IMR-90 (cell line): ENCODE data around the gene ITGB5. TPM values are rescaled to one million over a fixed set of nuclear protein-coding genes. Genes with fewer than 3 reads are reported as not detected.
A peak's percentile ranks its signal among the peaks of the same experiment; 100 is the strongest.

ENCODE experiments used
- ATAC-seq: fragments of 200-7000 bp; cut with Tn5 transposase; 2 replicates; pipeline ENCODE4 v1.9.1; 2020; ENCODE audit warnings: low read depth, mild to moderate bottlenecking, moderate library complexity
- BruUV-seq: library from RNA; stranded (reverse); fragments of 400-500 nt; replicated peaks from 2 replicates; lab custom pipeline; 2021; lab: Mats Ljungman, UMichigan
- CTCF ChIA-PET: fragments of 300-600 bp; formaldehyde crosslinking; extraction: SDS; loops from one replicate; lab custom pipeline; 2021; ENCODE audit warnings: antibody characterized with exemption; lab: Yijun Ruan, JAX
- POLR2A ChIA-PET: fragments of 300-600 bp; sonication (Branson Sonifier 250); formaldehyde crosslinking; loops from one replicate; lab custom pipeline; 2022; ENCODE audit warnings: antibody characterized with exemption; ENCODE audit not compliant: unreplicated experiment; lab: Charles Lee
- DNase-seq: peaks from one replicate; pipeline ENCODE4 v3.0.0; 2013
- H2AFZ ChIP-seq: replicated peaks from 2 replicates; pipeline ENCODE3; 2013; ENCODE audit warnings: low read length, mild to moderate bottlenecking; ENCODE audit not compliant: poor library complexity
- H2AK5ac ChIP-seq: 2 replicates; pipeline ENCODE4 v1.6.1; 2013; ENCODE audit warnings: low read depth, low read length, inconsistent platforms
- H2AK9ac ChIP-seq: replicated peaks from 2 replicates; pipeline ENCODE3; 2013; ENCODE audit warnings: mild to moderate bottlenecking, low read depth, low read length, moderate library complexity; ENCODE audit not compliant: poor library complexity
- H2BK120ac ChIP-seq: 2 replicates; pipeline ENCODE4 v1.6.1; 2013; ENCODE audit warnings: low read depth, low read length, inconsistent platforms
- H2BK15ac ChIP-seq: 3 replicates; pipeline ENCODE4 v1.6.1; 2013; ENCODE audit warnings: low read depth, low read length, inconsistent platforms
- H2BK20ac ChIP-seq: 2 replicates; pipeline ENCODE4 v1.6.1; 2013; ENCODE audit warnings: low read depth, mild to moderate bottlenecking, inconsistent platforms, low read length, moderate library complexity
- H2BK5ac ChIP-seq: 2 replicates; pipeline ENCODE4 v1.6.1; 2013; ENCODE audit warnings: mild to moderate bottlenecking, low read depth, low read length, inconsistent platforms; ENCODE audit not compliant: poor library complexity, severe bottlenecking
- H3K14ac ChIP-seq: replicated peaks from 2 replicates; pipeline ENCODE4 v1.6.1; 2013; ENCODE audit warnings: low read depth, low read length, inconsistent platforms
- H3K18ac ChIP-seq: 2 replicates; pipeline ENCODE4 v1.6.1; 2013; ENCODE audit warnings: low read depth, low read length, control low read depth
- H3K23ac ChIP-seq: 2 replicates; pipeline ENCODE4 v1.6.1; 2013; ENCODE audit warnings: low read depth, low read length, inconsistent platforms
- H3K27ac ChIP-seq: 2 replicates; pipeline ENCODE4 v1.5.1; 2013; ENCODE audit warnings: mild to moderate bottlenecking, control low read depth, low read length; ENCODE audit not compliant: insufficient read depth
- H3K27me3 ChIP-seq: 2 replicates; pipeline ENCODE4 v1.6.1; 2013; ENCODE audit warnings: low read length; ENCODE audit not compliant: control insufficient read depth, insufficient read depth
- H3K36me3 ChIP-seq: 2 replicates; pipeline ENCODE4 v1.6.1; 2013; ENCODE audit warnings: low read length, mixed read lengths; ENCODE audit not compliant: control insufficient read depth, insufficient read depth
- H3K4ac ChIP-seq: 2 replicates; pipeline ENCODE4 v1.6.1; 2013; ENCODE audit warnings: low read depth, low read length, inconsistent platforms
- H3K4me1 ChIP-seq: 2 replicates; pipeline ENCODE4 v1.6.1; 2013; ENCODE audit warnings: low read length, mixed read lengths; ENCODE audit not compliant: control insufficient read depth, insufficient read depth
- H3K4me2 ChIP-seq: 2 replicates; pipeline ENCODE4 v1.6.1; 2013; ENCODE audit warnings: low read depth, mild to moderate bottlenecking, control low read depth, low read length, moderate library complexity
- H3K4me3 ChIP-seq: 2 replicates; pipeline ENCODE4 v1.5.1; 2013; ENCODE audit warnings: low read depth, mild to moderate bottlenecking, control low read depth, low read length, moderate library complexity; ENCODE audit not compliant: insufficient read depth
- H3K56ac ChIP-seq: 2 replicates; pipeline ENCODE4 v1.6.1; 2013; ENCODE audit warnings: low read length, inconsistent platforms; ENCODE audit not compliant: insufficient read depth; ENCODE audit errors: extremely low read depth
- H3K79me1 ChIP-seq, 2 experiments: 2 replicates each; pipeline ENCODE4 v1.6.1; 2013; ENCODE audit warnings: low read length in 2 of 2, inconsistent platforms in 1 of 2, low read depth in 1 of 2
- H3K9ac ChIP-seq: 2 replicates; pipeline ENCODE4 v1.6.1; 2013; ENCODE audit warnings: low read depth, low read length, control low read depth
- H3K9me1 ChIP-seq: 2 replicates; pipeline ENCODE4 v1.6.1; 2013; ENCODE audit warnings: low read length, inconsistent platforms; ENCODE audit not compliant: insufficient read depth
- H3K9me3 ChIP-seq: 2 replicates; pipeline ENCODE4 v1.6.1; 2013; ENCODE audit warnings: low read length; ENCODE audit not compliant: control insufficient read depth, insufficient read depth
- H4K20me1 ChIP-seq: 2 replicates; pipeline ENCODE4 v1.6.1; 2013; ENCODE audit warnings: low read length, inconsistent platforms; ENCODE audit not compliant: insufficient read depth
- H4K5ac ChIP-seq: 2 replicates; pipeline ENCODE4 v1.6.1; 2013; ENCODE audit warnings: mild to moderate bottlenecking, low read depth, low read length, control low read depth
- H4K8ac ChIP-seq, 2 experiments: 2 replicates each; pipeline ENCODE4 v1.6.1; 2013; ENCODE audit warnings: low read depth in 2 of 2, low read length in 2 of 2, control low read depth in 1 of 2, inconsistent platforms in 1 of 2
- H4K91ac ChIP-seq: 2 replicates; pipeline ENCODE4 v1.6.1; 2013; ENCODE audit warnings: low read depth, low read length, inconsistent platforms; ENCODE audit not compliant: insufficient read depth
- CEBPB ChIP-seq: IDR thresholded peaks from 2 replicates; pipeline ENCODE4 v1.6.1; 2012; ENCODE audit warnings: low read depth, low read length, improper control_type of control experiment
- MAFK ChIP-seq: IDR thresholded peaks from 2 replicates; pipeline ENCODE4 v1.6.1; 2012; ENCODE audit warnings: low read depth, low read length, improper control_type of control experiment
- MAZ ChIP-seq: IDR thresholded peaks from 2 replicates; pipeline ENCODE4 v1.6.1; 2012; ENCODE audit warnings: low read depth, mild to moderate bottlenecking, low read length, improper control_type of control experiment, moderate library complexity, borderline replicate concordance
- NFE2L2 ChIP-seq: fragments of 150-350 bp; IDR thresholded peaks from 2 replicates; pipeline ENCODE4 v1.6.1; 2016; ENCODE audit warnings: low read depth, mild to moderate bottlenecking, low read length
- POLR2A ChIP-seq: IDR thresholded peaks from 2 replicates; pipeline ENCODE4 v1.6.1; 2012; ENCODE audit warnings: mild to moderate bottlenecking, low read depth, low read length
- RAD21 ChIP-seq: IDR thresholded peaks from 2 replicates; pipeline ENCODE4 v1.6.1; 2012; ENCODE audit warnings: low read length, improper control_type of control experiment
- RFX5 ChIP-seq: IDR thresholded peaks from 2 replicates; pipeline ENCODE4 v1.8.0; 2012; ENCODE audit warnings: low read depth, mild to moderate bottlenecking, low read length, moderate library complexity
- SMC3 ChIP-seq: fragments of 150-350 bp; IDR thresholded peaks from 2 replicates; pipeline ENCODE4 v1.6.1; 2016; ENCODE audit warnings: low read depth, mild to moderate bottlenecking, antibody characterized with exemption, low read length, moderate library complexity
- WGBS, 2 experiments: methylation state at CpG; one replicate each; pipeline versions ENCODE4 v1.1.5 to v1.1.7; 2013; ENCODE audit warnings: missing lambda C conversion rate in 2 of 2; ENCODE audit not compliant: insufficient read length in 1 of 2; ENCODE audit errors: extremely low coverage in 2 of 2; 5-methylcytosine and 5-hydroxymethylcytosine counted together
- dilution Hi-C: fragments of 300-500 bp; cut with HindIII; formaldehyde crosslinking; loops from one replicate; pipeline ENCODE4 v1.14.3; 2018; ENCODE audit warnings: low sequenced_read_pairs; ENCODE audit not compliant: unreplicated experiment
- in situ Hi-C: fragments of 300-500 bp; cut with MboI; formaldehyde crosslinking; loops from 3 replicates; pipeline ENCODE4 v1.14.3; 2019; ENCODE audit warnings: low sequenced_read_pairs, inconsistent platforms, mixed read lengths
- intact Hi-C: fragments of 100-400 bp; cut with micrococcal nuclease; formaldehyde crosslinking; loops from 2 replicates; pipeline ENCODE4 v1.10.0; 2022
- polyA plus RNA-seq, 3 experiments: library from polyadenylated mRNA; depleted of rRNA; stranded (reverse); fragments of >200 nt; gene quantifications; 2 replicates each; pipeline ENCODE4 v1.2.3, GENCODE V29; 2012; ENCODE audit warnings: low replicate concordance in 1 of 3
- total RNA-seq: library from RNA; depleted of rRNA; stranded (reverse); fragments of >200 nt; gene quantifications from 2 replicates; pipeline ENCODE4 v1.2.3, GENCODE V29; 2012
- TF ChIP-seq, protein P1 (sequence below): fragments of 150-350 bp; IDR thresholded peaks from 2 replicates; pipeline ENCODE4 v1.6.1; 2017; ENCODE audit warnings: mild to moderate bottlenecking, antibody characterized with exemption, low read length, low read depth

The ITGB5 gene
- total and polyA plus RNA-seq, 2 of the 4 experiments (the other 2 are of a cell fraction), result 85.0 to 101 TPM

DNA sequence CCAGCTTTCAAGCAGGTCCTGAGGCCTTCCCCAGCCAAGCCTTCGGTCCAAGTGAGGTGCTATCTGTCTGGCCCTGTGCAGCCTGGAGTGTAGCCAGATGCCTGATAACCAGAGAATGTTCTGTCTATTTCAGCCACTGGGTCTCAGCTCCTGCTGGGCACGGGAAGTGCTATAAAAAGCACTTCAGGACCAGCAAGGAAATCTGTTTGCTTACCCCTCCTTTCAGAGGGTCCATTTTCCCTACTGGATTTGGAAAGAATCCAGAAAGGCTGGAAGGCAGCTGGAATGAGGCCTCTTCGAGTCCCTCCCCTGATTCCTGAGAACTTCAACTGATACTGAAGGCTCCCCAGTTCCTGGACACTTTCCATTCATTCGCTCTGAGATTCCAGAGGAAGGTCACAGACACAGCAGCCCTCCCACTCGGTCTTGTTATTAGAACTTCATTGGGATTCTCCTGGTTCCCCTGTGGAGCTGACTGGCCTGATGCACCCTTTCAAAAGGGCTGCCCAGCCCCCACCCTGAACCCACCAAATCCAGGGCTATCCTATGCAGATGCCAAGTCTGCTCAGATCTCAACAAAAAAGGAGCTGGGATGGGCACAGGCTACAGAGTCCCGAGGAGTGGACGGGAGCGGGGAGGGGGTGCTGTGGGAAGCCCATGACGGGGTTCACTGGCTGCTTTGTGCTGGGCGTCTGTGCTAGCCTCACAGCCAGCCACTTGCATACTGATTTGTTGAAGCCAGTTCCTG, 86.5 kb downstream of the ITGB5 start (continued):
- TF ChIP-seq NFE2L2, result no peak

DNA sequence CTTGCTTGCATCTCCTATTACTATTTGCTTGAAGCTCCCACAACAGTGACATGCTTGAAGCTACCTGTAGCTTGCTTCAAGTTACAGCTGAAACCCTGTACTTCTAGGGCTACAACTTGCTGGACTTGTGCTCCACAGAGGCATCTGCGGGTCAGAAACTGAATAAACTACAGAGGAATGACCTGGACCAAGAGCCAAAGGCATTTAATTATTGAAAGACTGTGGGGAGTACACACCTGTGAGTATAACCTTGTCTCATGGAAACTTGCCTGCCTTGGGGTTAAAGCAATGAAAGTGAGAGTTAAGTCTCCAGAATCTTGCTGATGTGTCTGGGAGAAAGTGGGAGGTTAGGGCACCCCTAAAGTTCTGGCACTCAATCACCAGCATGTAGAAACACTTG, 87.1 kb downstream of the ITGB5 start:
- POLR2A ChIA-PET, result no interaction called here
- H2BK15ac ChIP-seq, result 0 out of 3 replicates have a peak overlapping the region, but pooled peaks have one; percentile 21
- peaks cover 20% of the 10 kb centered on the region for H3K36me3 ChIP-seq
- no peak overlapping the region for H2BK20ac ChIP-seq
- CTCF ChIA-PET, result no interaction called here
- H2AK5ac ChIP-seq, result peak overlapping the region; percentile 60
- no peak overlapping the region for H3K14ac ChIP-seq
- no peak overlapping the region for H4K91ac ChIP-seq
- TF ChIP-seq, protein P1, sequence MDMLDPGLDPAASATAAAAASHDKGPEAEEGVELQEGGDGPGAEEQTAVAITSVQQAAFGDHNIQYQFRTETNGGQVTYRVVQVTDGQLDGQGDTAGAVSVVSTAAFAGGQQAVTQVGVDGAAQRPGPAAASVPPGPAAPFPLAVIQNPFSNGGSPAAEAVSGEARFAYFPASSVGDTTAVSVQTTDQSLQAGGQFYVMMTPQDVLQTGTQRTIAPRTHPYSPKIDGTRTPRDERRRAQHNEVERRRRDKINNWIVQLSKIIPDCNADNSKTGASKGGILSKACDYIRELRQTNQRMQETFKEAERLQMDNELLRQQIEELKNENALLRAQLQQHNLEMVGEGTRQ, result no peak
- TF ChIP-seq MAFK (no peak), POLR2A (no peak), RFX5 (no peak), MAZ (no peak), RAD21 (no peak), NFE2L2 (no peak), CEBPB (no peak), SMC3 (no peak)
- H3K4ac ChIP-seq, result peak overlapping the region; percentile 32; the same call in 1 of the 2 replicates
- BruUV-seq, result no TSS peak
- H3K27ac ChIP-seq, result no peak overlapping the region
- no peak overlapping the region for H3K4me3 ChIP-seq
- H3K23ac ChIP-seq, result no peak overlapping the region
- no peak overlapping the region for H2AFZ ChIP-seq
- no peak overlapping the region for H3K18ac ChIP-seq
- no peak overlapping the region for H4K8ac ChIP-seq
- peaks cover 0 to 10% of the 10 kb centered on the region in 2 experiments; a peak in 2 of 4 replicates for H3K79me1 ChIP-seq
- no peak overlapping the region for H2BK5ac ChIP-seq
- H4K5ac ChIP-seq, result no peak overlapping the region
- H3K27me3 ChIP-seq, result no peaks in the 10 kb centered on the region
- peaks cover 8% of the 10 kb centered on the region for H3K4me1 ChIP-seq
- WGBS, 2 experiments, result 83% methylated on average over 1 of the region's 1 CpG; no CpG with 5 or more reads in 1 of the 2 experiments
- in situ Hi-C loops (no loop called here), dilution Hi-C loops (no loop called here), intact Hi-C loops (no loop called here)
- peaks cover 16% of the 10 kb centered on the region for H3K9me1 ChIP-seq
- H2BK120ac ChIP-seq, result no peak overlapping the region
- H3K56ac ChIP-seq, result no peak overlapping the region
- no peak for ATAC-seq
- no peak overlapping the region for H3K4me2 ChIP-seq
- H2AK9ac ChIP-seq, result peak overlapping the region; percentile 31
- no peak for DNase-seq
- H4K20me1 ChIP-seq, result peaks cover 13% of the 10 kb centered on the region
- no peaks in the 10 kb centered on the region for H3K9me3 ChIP-seq
- no peak overlapping the region for H3K9ac ChIP-seq
